Smooth muscle cell (in vitro differentiated cells): ENCODE data around the gene SV2A. TPM values are rescaled to one million over a fixed set of nuclear protein-coding genes. Genes with fewer than 3 reads are reported as not detected.

Source experiments
- DNase-seq: peaks from one replicate; lab custom pipeline; 2025; ENCODE audit not compliant: unreplicated experiment; lab: John Stamatoyannopoulos, UW
- H2AFZ ChIP-seq: fragments of 200-600 bp; sonication (generic); 2 replicates; pipeline ENCODE4 v1.6.0; 2016; ENCODE audit warnings: antibody characterized with exemption, low read depth, mild to moderate bottlenecking
- H3F3A ChIP-seq: fragments of 200-600 bp; sonication (generic); 2 replicates; pipeline ENCODE4 v1.6.0; 2017; ENCODE audit warnings: antibody characterized with exemption, low read depth
- H3K27ac ChIP-seq: fragments of 200-600 bp; sonication (generic); 2 replicates; pipeline ENCODE4 v1.5.1; 2016; ENCODE audit warnings: low read depth, mild to moderate bottlenecking
- H3K27me3 ChIP-seq: fragments of 200-600 bp; sonication (generic); 2 replicates; pipeline ENCODE4 v1.6.1; 2016; ENCODE audit warnings: low read depth, mild to moderate bottlenecking
- H3K36me3 ChIP-seq: fragments of 200-600 bp; sonication (generic); 2 replicates; pipeline ENCODE4 v1.5.1; 2016; ENCODE audit warnings: low read depth
- H3K4me1 ChIP-seq: fragments of 200-600 bp; sonication (generic); 2 replicates; pipeline ENCODE4 v1.5.1; 2016; ENCODE audit warnings: low read depth
- H3K4me2 ChIP-seq: fragments of 200-600 bp; sonication (generic); 2 replicates; pipeline ENCODE4 v1.6.0; 2016; ENCODE audit warnings: mild to moderate bottlenecking
- H3K4me3 ChIP-seq: fragments of 200-600 bp; sonication (generic); 2 replicates; pipeline ENCODE4 v1.5.1; 2016; ENCODE audit warnings: mild to moderate bottlenecking
- H3K79me2 ChIP-seq: fragments of 200-600 bp; sonication (generic); 2 replicates; pipeline ENCODE4 v1.6.0; 2016; ENCODE audit warnings: low read depth, mild to moderate bottlenecking
- H3K9ac ChIP-seq: fragments of 200-600 bp; sonication (generic); 2 replicates; pipeline ENCODE4 v1.6.0; 2016; ENCODE audit warnings: low read depth
- H3K9me3 ChIP-seq: fragments of 200-600 bp; sonication (generic); replicated peaks from 2 replicates; pipeline ENCODE4 v1.5.1; 2016; ENCODE audit warnings: low read depth
- H4K20me1 ChIP-seq: fragments of 200-600 bp; sonication (generic); 2 replicates; pipeline ENCODE4 v1.6.0; 2016; ENCODE audit warnings: low read depth
- WGBS: methylation state at CpG from one replicate; pipeline ENCODE4 v1.1.7; 2016; ENCODE audit warnings: low lambda C conversion rate; 5-methylcytosine and 5-hydroxymethylcytosine counted together
- polyA plus RNA-seq: library from polyadenylated mRNA; unstranded; fragments of >200 nt; fragmentation: Nextera tagmentation; extraction: Ambion mirVana; gene quantifications from 2 replicates; pipeline ENCODE4 v1.2.1, GENCODE V29; 2016
- total RNA-seq: library from RNA; depleted of rRNA; stranded (reverse); fragments of >200 nt; gene quantifications from 2 replicates; pipeline ENCODE4 v1.2.3, GENCODE V29; 2014
- TF ChIP-seq, protein P1 (sequence below): fragments of 200-600 bp; sonication (generic); IDR thresholded peaks from 2 replicates; pipeline ENCODE4 v1.5.1; 2017; ENCODE audit warnings: borderline replicate concordance, mild to moderate bottlenecking, antibody characterized with exemption; ENCODE audit not compliant: insufficient read depth, poor library complexity, severe bottlenecking

Gene SV2A
- total and polyA plus RNA-seq, 2 experiments from 2014 or later, result 9.8 to 14.0 TPM

DNA sequence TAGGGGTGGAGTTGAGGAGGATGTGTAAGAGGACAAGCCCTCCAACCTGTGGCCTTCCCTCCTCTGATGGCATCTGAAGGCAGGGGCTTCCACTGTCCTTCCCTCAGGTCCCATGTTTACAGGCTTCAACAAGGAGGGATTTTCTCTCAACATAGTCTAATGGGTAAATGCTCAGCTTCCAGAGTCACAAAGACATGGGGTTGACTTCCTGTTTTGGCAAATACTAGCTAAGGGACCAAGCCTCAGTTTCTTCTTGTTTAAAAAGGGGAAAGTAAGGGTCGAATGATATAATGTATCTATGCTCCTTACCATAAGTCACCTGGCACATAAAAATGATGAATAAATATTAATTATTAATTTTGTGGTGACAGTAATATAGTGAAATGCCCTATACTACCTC, 3.1 kb downstream of the SV2A start:
- no peaks in the 10 kb centered on the region for H3F3A ChIP-seq
- peaks cover 8% of the 10 kb centered on the region for H3K79me2 ChIP-seq
- H3K27me3 ChIP-seq, result no peaks in the 10 kb centered on the region

DNA sequence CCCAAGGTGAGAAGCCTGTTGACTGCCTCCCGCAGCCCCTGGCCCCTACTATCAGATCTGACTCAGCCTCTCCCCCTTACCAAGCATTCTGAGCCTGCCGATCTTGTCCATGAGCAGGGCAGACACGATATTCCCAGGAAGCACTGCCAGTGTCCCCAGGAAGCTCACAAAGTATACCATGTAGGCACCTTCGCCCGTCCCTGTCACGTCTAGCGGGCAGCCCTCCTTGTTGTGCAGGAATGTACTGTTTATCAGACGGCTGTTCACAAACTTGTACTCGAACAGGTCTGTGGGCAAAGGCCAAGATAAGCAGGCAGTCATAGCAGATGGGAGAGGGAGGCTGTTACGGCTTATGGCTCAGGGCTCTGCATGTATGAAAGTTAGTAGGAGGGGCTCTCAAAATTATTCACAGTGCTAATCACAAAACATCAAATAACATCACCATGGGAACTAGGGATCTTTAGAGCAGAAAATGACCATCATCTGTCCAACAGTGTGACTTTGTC, 11.0 kb downstream of the SV2A start:
- Histone ChIP-seq H4K20me1 (no peaks in the 10 kb centered on the region), H3K9ac (no peak overlapping the region), H2AFZ (no peak overlapping the region), H3K36me3 (no peaks in the 10 kb centered on the region), H3F3A (no peaks in the 10 kb centered on the region), H3K4me2 (no peak overlapping the region), H3K27me3 (no peaks in the 10 kb centered on the region), H3K4me1 (no peaks in the 10 kb centered on the region), H3K79me2 (no peaks in the 10 kb centered on the region), H3K9me3 (no peaks in the 10 kb centered on the region), H3K27ac (no peak overlapping the region), H3K4me3 (no peak overlapping the region)
- DNase-seq, result no peak
- 84% methylated on average over 10 of the region's 10 CpGs for WGBS
- TF ChIP-seq, protein P1, sequence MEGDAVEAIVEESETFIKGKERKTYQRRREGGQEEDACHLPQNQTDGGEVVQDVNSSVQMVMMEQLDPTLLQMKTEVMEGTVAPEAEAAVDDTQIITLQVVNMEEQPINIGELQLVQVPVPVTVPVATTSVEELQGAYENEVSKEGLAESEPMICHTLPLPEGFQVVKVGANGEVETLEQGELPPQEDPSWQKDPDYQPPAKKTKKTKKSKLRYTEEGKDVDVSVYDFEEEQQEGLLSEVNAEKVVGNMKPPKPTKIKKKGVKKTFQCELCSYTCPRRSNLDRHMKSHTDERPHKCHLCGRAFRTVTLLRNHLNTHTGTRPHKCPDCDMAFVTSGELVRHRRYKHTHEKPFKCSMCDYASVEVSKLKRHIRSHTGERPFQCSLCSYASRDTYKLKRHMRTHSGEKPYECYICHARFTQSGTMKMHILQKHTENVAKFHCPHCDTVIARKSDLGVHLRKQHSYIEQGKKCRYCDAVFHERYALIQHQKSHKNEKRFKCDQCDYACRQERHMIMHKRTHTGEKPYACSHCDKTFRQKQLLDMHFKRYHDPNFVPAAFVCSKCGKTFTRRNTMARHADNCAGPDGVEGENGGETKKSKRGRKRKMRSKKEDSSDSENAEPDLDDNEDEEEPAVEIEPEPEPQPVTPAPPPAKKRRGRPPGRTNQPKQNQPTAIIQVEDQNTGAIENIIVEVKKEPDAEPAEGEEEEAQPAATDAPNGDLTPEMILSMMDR, result no peak

More for the DNA sequence above, 3.1 kb downstream of the SV2A start:
- Histone ChIP-seq H3K9ac (no peak overlapping the region), H3K4me2 (no peak overlapping the region), H3K4me3 (no peak overlapping the region), H3K36me3 (no peaks in the 10 kb centered on the region), H3K9me3 (no peaks in the 10 kb centered on the region), H3K27ac (no peak overlapping the region), H2AFZ (no peak overlapping the region), H3K4me1 (peaks cover 12% of the 10 kb centered on the region), H4K20me1 (no peaks in the 10 kb centered on the region)
- no peak for DNase-seq
- 91% methylated on average over 1 of the region's 1 CpG for WGBS
- TF ChIP-seq, protein P1, result no peak

- Histone ChIP-seq H3K4me3 (no peak overlapping the region), H3K36me3 (no peaks in the 10 kb centered on the region)
- WGBS, result 84% methylated on average over 5 of the region's 5 CpGs
Measured at GRCh38 chr1:149903836-149904491, 13.7 kb downstream of the SV2A start.

More at GRCh38 chr1:149903836-149904491, 13.7 kb downstream of the SV2A start:
- Histone ChIP-seq H3K4me2 (no peak overlapping the region), H2AFZ (no peak overlapping the region), H4K20me1 (no peaks in the 10 kb centered on the region), H3F3A (no peaks in the 10 kb centered on the region), H3K9me3 (no peaks in the 10 kb centered on the region), H3K4me1 (no peaks in the 10 kb centered on the region), H3K9ac (no peak overlapping the region), H3K27ac (no peak overlapping the region), H3K27me3 (no peaks in the 10 kb centered on the region), H3K79me2 (no peaks in the 10 kb centered on the region)
- no peak for DNase-seq
- TF ChIP-seq, protein P1, result no peak
